MM.1S (cell line): ENCODE data around the gene DAG1.

Experiments used
- DNase-seq: peaks from one replicate; pipeline ENCODE4 v3.0.0-alpha.2; 2015
- H2AFZ ChIP-seq: fragments of 300-600 bp; sonication (generic); 2 replicates; pipeline ENCODE4 v1.6.0; 2016; ENCODE audit warnings: antibody characterized with exemption, low read length
- H3F3A ChIP-seq: fragments of 300-600 bp; sonication (generic); 2 replicates; pipeline ENCODE4 v1.6.1; 2016; ENCODE audit warnings: mild to moderate bottlenecking, antibody characterized with exemption, low read length, moderate library complexity, mixed read lengths; ENCODE audit not compliant: insufficient read depth
- H3K27ac ChIP-seq: fragments of 300-600 bp; sonication (generic); 2 replicates; pipeline ENCODE4 v1.5.1; 2016; ENCODE audit warnings: mild to moderate bottlenecking, low read length
- H3K27me3 ChIP-seq: fragments of 300-600 bp; sonication (generic); replicated peaks from 2 replicates; pipeline ENCODE4 v1.6.0; 2016; ENCODE audit warnings: low read length; ENCODE audit not compliant: insufficient read depth
- H3K36me3 ChIP-seq: fragments of 300-600 bp; sonication (generic); replicated peaks from 2 replicates; pipeline ENCODE4 v1.6.1; 2016; ENCODE audit warnings: mild to moderate bottlenecking, low read length, mixed read lengths; ENCODE audit not compliant: insufficient read depth
- H3K4me1 ChIP-seq: fragments of 300-600 bp; sonication (generic); 2 replicates; pipeline ENCODE4 v1.6.1; 2016; ENCODE audit warnings: low read length, mixed read lengths
- H3K4me2 ChIP-seq: fragments of 300-600 bp; sonication (generic); 2 replicates; pipeline ENCODE4 v1.6.0; 2016; ENCODE audit warnings: low read depth, low read length
- H3K4me3 ChIP-seq: fragments of 300-600 bp; sonication (generic); 2 replicates; pipeline ENCODE4 v1.5.1; 2016; ENCODE audit warnings: low read length, mixed read lengths
- H3K79me2 ChIP-seq: fragments of 300-600 bp; sonication (generic); 2 replicates; pipeline ENCODE4 v1.6.1; 2016; ENCODE audit warnings: mixed run types, low read length, mixed read lengths
- H3K9ac ChIP-seq: fragments of 300-600 bp; sonication (generic); 2 replicates; pipeline ENCODE4 v1.6.1; 2016; ENCODE audit warnings: low read length, mixed read lengths
- H3K9me2 ChIP-seq: fragments of 300-600 bp; sonication (generic); replicated peaks from 2 replicates; pipeline ENCODE4 v1.6.1; 2016; ENCODE audit warnings: mild to moderate bottlenecking, low read length, mixed read lengths; ENCODE audit not compliant: insufficient read depth
- H3K9me3 ChIP-seq: fragments of 300-600 bp; sonication (generic); replicated peaks from 2 replicates; pipeline ENCODE4 v1.6.1; 2016; ENCODE audit warnings: mild to moderate bottlenecking, low read length, mixed read lengths; ENCODE audit not compliant: insufficient read depth
- H4K20me1 ChIP-seq: fragments of 300-600 bp; sonication (generic); 2 replicates; pipeline ENCODE4 v1.6.1; 2016; ENCODE audit warnings: mild to moderate bottlenecking, low read length, moderate library complexity, mixed read lengths; ENCODE audit not compliant: insufficient read depth
- CTCF ChIP-seq: fragments of 300-600 bp; sonication (generic); IDR thresholded peaks from 2 replicates; pipeline ENCODE4 v1.5.1; 2016; ENCODE audit warnings: antibody characterized with exemption, low read length, mixed read lengths
- EZH2 ChIP-seq: fragments of 300-600 bp; sonication (generic); optimal IDR thresholded peaks from 2 replicates; pipeline ENCODE3; 2017; ENCODE audit warnings: low read depth, mild to moderate bottlenecking, antibody characterized with exemption, low read length, mixed read lengths
- EZH2phosphoT487 ChIP-seq: fragments of 300-600 bp; sonication (generic); IDR thresholded peaks from 2 replicates; pipeline ENCODE4 v1.6.1; 2018; ENCODE audit warnings: antibody characterized with exemption, low read length

The DAG1 gene

GRCh38 chr3:49465270-49466034 lies 4.6 kb upstream of the DAG1 start:
- H3K79me2 ChIP-seq: no peaks in the 10 kb centered on the region
- no peak overlapping the region for H2AFZ ChIP-seq
- peaks cover 15% of the 10 kb centered on the region for H3K4me1 ChIP-seq
- H3K9me3 ChIP-seq: no peaks in the 10 kb centered on the region
- H3K9ac ChIP-seq: no peak overlapping the region
- TF ChIP-seq CTCF: no peak
- no peak for TF ChIP-seq EZH2
- TF ChIP-seq EZH2phosphoT487: no peak
- no peaks in the 10 kb centered on the region for H3K9me2 ChIP-seq
- no peak overlapping the region for H3K4me2 ChIP-seq
- H3F3A ChIP-seq: peaks cover 4% of the 10 kb centered on the region; the same call in 1 of the 2 replicates
- H4K20me1 ChIP-seq: no peaks in the 10 kb centered on the region
- no peak overlapping the region for H3K4me3 ChIP-seq
- no peaks in the 10 kb centered on the region for H3K36me3 ChIP-seq
- H3K27ac ChIP-seq: no peak overlapping the region
- no peak for DNase-seq
- no peaks in the 10 kb centered on the region for H3K27me3 ChIP-seq

- no peaks in the 10 kb centered on the region for H4K20me1 ChIP-seq
- H3K9me3 ChIP-seq: no peaks in the 10 kb centered on the region
- no peaks in the 10 kb centered on the region for H3K27me3 ChIP-seq
- H3K27ac ChIP-seq: no peak overlapping the region
- no peak overlapping the region for H3K4me2 ChIP-seq
- DNase-seq: no peak
- H3K9ac ChIP-seq: no peak overlapping the region
- no peak overlapping the region for H3K4me3 ChIP-seq
- peaks cover 5% of the 10 kb centered on the region for H3K79me2 ChIP-seq
- H3K4me1 ChIP-seq: peaks cover 15% of the 10 kb centered on the region
- TF ChIP-seq EZH2phosphoT487: no peak
- no peak for TF ChIP-seq CTCF
- TF ChIP-seq EZH2: no peak
- no peaks in the 10 kb centered on the region for H3K36me3 ChIP-seq
- H2AFZ ChIP-seq: no peak overlapping the region
- no peaks in the 10 kb centered on the region for H3K9me2 ChIP-seq
- peaks cover 10% of the 10 kb centered on the region for H3F3A ChIP-seq
Measured at GRCh38 chr3:49466085-49466484, 4.0 kb upstream of the DAG1 start.

GRCh38 chr3:49469037-49469935 lies 781 bp upstream of the DAG1 start:
- peak overlapping the region; percentile 95 for H3K4me3 ChIP-seq
- peaks cover 10% of the 10 kb centered on the region for H3F3A ChIP-seq
- H4K20me1 ChIP-seq: no peaks in the 10 kb centered on the region
- H3K9me3 ChIP-seq: no peaks in the 10 kb centered on the region
- H3K9me2 ChIP-seq: no peaks in the 10 kb centered on the region
- peak overlapping the region; percentile 97 for H3K4me2 ChIP-seq
- H3K27me3 ChIP-seq: no peaks in the 10 kb centered on the region
- peak overlapping the region; percentile 83 for H3K9ac ChIP-seq
- no peak for TF ChIP-seq CTCF
- TF ChIP-seq EZH2phosphoT487: no peak
- no peak for TF ChIP-seq EZH2
- 0 out of 2 replicates have a peak, but pooled peaks cover 3% of the 10 kb centered on the region for H3K36me3 ChIP-seq
- peak overlapping the region; percentile 53; the same call in 1 of the 2 replicates for H3K27ac ChIP-seq
- DNase-seq: no peak
- peaks cover 16% of the 10 kb centered on the region for H3K4me1 ChIP-seq
- H2AFZ ChIP-seq: peak overlapping the region; percentile 94
- H3K79me2 ChIP-seq: peaks cover 37% of the 10 kb centered on the region
